Activated T-helper 1 cell treated with anti-CD3 and anti-CD28 coated beads, Interleukin-12 subunit alpha, Interleukin-12 subunit beta, Interleukin-2, Interleukin-4 antibody, amounts not matched to agents 30 ng/mL and 10 ng/mL and 1 ng/mL, durations not matched to agents 14 hours and 24 hours and 36 hours (primary cell): ENCODE results near the gene FRMD4A. TPM values are rescaled to one million over a fixed set of nuclear protein-coding genes. Genes with fewer than 3 reads are reported as not detected.

Experiments
- DNase-seq: peaks from one replicate; pipeline ENCODE4 v3.0.0; 2021; ENCODE audit warnings: low spot score
- H3K27ac Mint-ChIP-seq: one replicate; pipeline ENCODE4 v1.8.0; 2021; ENCODE audit warnings: mild to moderate bottlenecking, mixed read lengths
- H3K27me3 Mint-ChIP-seq: one replicate; pipeline ENCODE4 v1.8.0; 2022; ENCODE audit warnings: mild to moderate bottlenecking, moderate library complexity, mixed read lengths; ENCODE audit not compliant: insufficient read depth
- H3K36me3 Mint-ChIP-seq: one replicate; pipeline ENCODE4 v1.8.0; 2021; ENCODE audit warnings: low read depth, mixed read lengths
- H3K4me1 Mint-ChIP-seq: one replicate; pipeline ENCODE4 v1.8.0; 2021; ENCODE audit warnings: low read depth, mixed read lengths
- H3K4me3 Mint-ChIP-seq: one replicate; pipeline ENCODE4 v1.8.0; 2021; ENCODE audit warnings: mild to moderate bottlenecking, moderate library complexity, mixed read lengths
- H3K9me3 Mint-ChIP-seq: one replicate; pipeline ENCODE4 v1.8.0; 2021; ENCODE audit warnings: mixed read lengths
- intact Hi-C: fragments of 100-400 bp; cut with micrococcal nuclease; formaldehyde crosslinking; loops from one replicate; pipeline ENCODE4 v1.15.1; 2024
- total RNA-seq: library from RNA; stranded (reverse); gene quantifications from 2 replicates; pipeline ENCODE4 v1.2.3, GENCODE V29; 2022

The FRMD4A gene
- total RNA-seq, 1 donor from 2014 or later, result 0.31 TPM

DNA sequence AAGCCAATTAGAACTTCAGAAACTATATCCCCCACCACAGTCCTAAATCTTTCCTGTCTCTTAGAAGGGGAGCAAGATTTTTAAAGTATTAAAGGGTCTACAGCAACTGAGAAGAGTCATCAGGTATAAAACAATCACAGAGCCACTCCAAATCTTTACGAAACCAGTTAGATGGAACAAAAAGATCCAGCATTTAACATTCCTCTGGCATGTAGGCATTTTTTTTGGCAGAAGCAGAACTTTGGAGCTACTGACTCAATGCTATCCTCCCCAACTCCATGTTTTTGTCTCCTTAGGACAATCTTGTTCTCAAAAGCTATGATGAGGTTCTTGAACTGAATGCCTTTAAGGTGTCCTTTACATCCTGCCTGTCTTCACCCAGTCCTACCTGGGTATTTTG lies 410.7 kb downstream of the FRMD4A start:
- Mint-ChIP-seq H3K9me3 (no peaks in the 10 kb centered on the region), H3K27me3 (peaks cover 2% of the 10 kb centered on the region), H3K4me3 (no peak overlapping the region), H3K27ac (no peak overlapping the region), H3K36me3 (no peaks in the 10 kb centered on the region), H3K4me1 (no peaks in the 10 kb centered on the region)
- intact Hi-C loops, result no loop called here
- no peak for DNase-seq

DNA sequence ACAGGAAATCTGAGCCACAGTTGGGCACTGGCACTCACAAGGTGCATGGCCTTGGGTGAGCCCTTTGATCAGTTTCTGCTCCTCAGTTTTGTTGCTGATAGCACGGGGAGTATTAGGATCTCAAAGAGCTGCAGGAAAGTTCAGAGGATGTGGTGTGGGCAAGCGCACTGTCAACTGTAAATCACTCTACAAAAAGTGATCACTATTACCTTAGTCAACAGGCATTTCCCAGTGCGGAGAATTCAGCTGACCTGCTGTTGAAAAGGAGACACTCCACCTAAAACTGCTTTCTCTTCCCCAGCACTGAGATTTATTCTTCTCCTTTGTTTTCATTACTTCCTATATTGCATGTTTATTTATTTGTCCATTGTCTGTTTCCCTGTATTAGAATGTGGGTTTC lies 412.9 kb downstream of the FRMD4A start:
- no peaks in the 10 kb centered on the region for H3K4me1 Mint-ChIP-seq
- no peaks in the 10 kb centered on the region for H3K36me3 Mint-ChIP-seq
- intact Hi-C loops, result no loop called here

GRCh38 chr10:13916384-13916947 lies 414.3 kb downstream of the FRMD4A start:
- Mint-ChIP-seq H3K27ac (no peak overlapping the region), H3K4me3 (no peak overlapping the region), H3K4me1 (no peaks in the 10 kb centered on the region), H3K36me3 (no peaks in the 10 kb centered on the region), H3K27me3 (no peaks in the 10 kb centered on the region), H3K9me3 (no peaks in the 10 kb centered on the region)
- no peak for DNase-seq
- intact Hi-C loops, result no loop called here

More for the DNA sequence above, 412.9 kb downstream of the FRMD4A start:
- DNase-seq, result no peak
- H3K27me3 Mint-ChIP-seq, result peaks cover 2% of the 10 kb centered on the region
- no peaks in the 10 kb centered on the region for H3K9me3 Mint-ChIP-seq
- H3K4me3 Mint-ChIP-seq, result no peak overlapping the region
- no peak overlapping the region for H3K27ac Mint-ChIP-seq

DNA sequence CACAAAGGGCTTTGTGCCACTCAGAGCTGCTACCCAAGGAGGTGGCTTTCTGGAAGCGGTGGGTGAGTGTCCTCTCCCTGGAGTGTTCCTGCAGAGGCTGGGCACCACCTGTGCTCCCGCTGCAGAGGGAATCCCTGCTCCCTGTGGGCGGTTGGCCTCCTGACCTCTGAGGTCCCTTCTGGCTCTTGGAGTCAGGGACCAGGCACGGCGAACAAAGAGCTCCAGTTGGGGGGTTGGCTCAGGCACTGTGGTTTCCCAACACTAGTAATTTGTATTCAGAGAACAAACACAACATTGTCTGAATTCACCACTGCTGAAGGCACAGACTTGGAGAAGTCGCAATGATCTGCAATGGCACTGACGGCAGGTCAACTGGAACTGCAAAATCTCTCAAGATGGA lies 415.0 kb downstream of the FRMD4A start:
- no peak overlapping the region for H3K27ac Mint-ChIP-seq
- H3K4me3 Mint-ChIP-seq, result no peak overlapping the region
- no peaks in the 10 kb centered on the region for H3K27me3 Mint-ChIP-seq
- no peaks in the 10 kb centered on the region for H3K4me1 Mint-ChIP-seq
- H3K9me3 Mint-ChIP-seq, result no peaks in the 10 kb centered on the region
- no peaks in the 10 kb centered on the region for H3K36me3 Mint-ChIP-seq
- no peak for DNase-seq
- intact Hi-C loops, result no loop called here

DNA sequence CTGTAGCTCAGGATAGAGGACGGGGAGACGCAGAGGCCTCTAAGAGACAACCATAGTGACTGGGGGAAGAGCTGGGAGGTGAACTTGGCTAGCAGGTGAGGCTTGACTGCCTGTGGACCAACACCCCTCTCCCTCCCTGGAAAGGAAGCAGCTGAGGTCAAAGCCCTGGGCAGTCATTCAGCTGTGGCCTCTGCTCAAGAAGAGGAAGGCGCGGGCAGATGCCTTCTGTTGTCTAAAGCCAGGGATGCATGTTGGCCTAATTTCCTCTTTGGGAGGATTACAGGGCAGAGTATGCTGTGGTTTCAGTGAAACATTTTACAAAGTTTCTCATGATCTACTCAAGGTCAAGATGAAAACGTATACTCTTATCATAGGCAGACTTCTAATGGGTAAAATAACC lies 416.8 kb downstream of the FRMD4A start:
- Mint-ChIP-seq H3K27me3 (no peaks in the 10 kb centered on the region), H3K4me1 (no peaks in the 10 kb centered on the region), H3K36me3 (no peaks in the 10 kb centered on the region), H3K4me3 (no peak overlapping the region), H3K27ac (no peak overlapping the region), H3K9me3 (no peaks in the 10 kb centered on the region)
- intact Hi-C loops, result no loop called here
- no peak for DNase-seq

DNA sequence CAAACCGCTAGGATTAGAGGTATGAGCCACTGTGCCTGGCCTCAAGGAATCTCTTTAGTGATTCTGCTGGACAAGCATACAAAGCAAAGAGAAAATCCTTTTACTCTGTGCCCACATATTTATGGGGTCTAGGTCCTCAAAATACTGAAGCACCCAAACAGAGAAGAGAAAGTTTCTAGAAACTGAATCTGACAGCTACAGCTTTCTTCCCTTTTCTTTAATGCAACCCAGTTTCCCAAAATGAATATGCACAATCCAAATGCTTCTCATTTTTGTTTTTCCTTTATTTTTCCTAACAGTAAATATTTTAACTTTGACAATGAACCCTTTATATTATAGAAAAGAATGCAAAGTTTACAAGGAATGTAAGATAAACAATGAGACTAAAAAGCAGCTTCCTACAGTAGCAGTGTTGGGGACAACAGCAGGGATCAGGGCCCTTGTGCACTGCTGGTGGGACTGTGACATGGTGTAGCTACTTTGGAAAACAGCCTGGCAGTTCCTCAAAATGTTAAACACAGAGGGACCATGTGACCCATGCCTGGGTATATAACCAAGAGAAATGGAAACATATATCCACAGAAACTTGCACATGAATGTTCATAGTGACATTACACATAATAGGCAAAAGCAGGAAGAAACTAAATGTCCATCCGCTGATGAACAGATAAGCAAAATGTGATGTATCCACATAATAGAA lies 418.8 kb downstream of the FRMD4A start:
- Mint-ChIP-seq H3K27me3 (no peaks in the 10 kb centered on the region), H3K36me3 (no peaks in the 10 kb centered on the region)

DNA sequence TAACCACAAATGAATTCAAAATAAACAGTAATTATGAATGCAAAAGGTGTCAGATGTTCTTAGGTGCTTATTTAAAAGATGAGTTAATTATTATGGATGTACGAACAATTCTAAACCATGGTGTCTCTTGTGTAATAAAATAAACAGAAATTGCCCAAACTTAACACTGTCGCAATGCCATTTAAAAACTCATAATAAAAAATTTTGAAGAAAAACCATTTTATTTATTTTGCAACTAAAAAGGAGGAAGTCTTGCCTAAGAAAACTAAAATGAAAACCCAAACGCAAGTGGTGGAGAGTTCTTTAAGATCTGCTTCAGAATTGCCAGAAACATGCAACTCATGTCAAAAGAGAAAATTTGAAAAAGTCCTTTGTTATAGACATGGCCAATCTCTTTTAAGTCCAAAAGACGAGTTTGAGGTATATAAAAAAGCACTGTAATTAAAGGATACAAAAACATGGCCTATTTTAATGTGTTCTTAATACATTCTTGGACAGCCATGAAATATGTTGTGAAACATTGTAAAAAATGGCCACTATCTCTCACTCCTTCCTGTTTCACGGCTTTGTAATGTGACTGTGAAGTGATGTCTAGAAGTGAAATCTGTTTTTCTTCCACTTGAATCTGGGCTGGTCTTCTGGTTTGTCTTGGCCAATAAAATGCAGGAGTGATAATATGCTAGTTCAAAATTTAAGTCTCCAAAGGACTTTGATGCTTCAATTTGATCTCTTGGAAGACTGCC lies 421.0 kb downstream of the FRMD4A start:
- Mint-ChIP-seq H3K36me3 (no peaks in the 10 kb centered on the region), H3K4me1 (no peaks in the 10 kb centered on the region), H3K9me3 (no peaks in the 10 kb centered on the region), H3K27me3 (no peaks in the 10 kb centered on the region), H3K27ac (no peak overlapping the region), H3K4me3 (no peak overlapping the region)
- DNase-seq, result no peak
- intact Hi-C loops, result loop anchor here (5.0 kb wide), 1 partner anchor 1178 kb away; the partner anchor contains the start of gene ACBD7

More for the DNA sequence above, 418.8 kb downstream of the FRMD4A start:
- no peak overlapping the region for H3K27ac Mint-ChIP-seq
- H3K9me3 Mint-ChIP-seq, result no peaks in the 10 kb centered on the region
- DNase-seq, result no peak
- H3K4me3 Mint-ChIP-seq, result no peak overlapping the region
- no peaks in the 10 kb centered on the region for H3K4me1 Mint-ChIP-seq
- intact Hi-C loops, result no loop called here

- intact Hi-C loops, result loop anchor here (5.0 kb wide), 1 partner anchor 1179 kb away; the partner anchor contains the start of gene ACBD7
- Mint-ChIP-seq H3K27me3 (no peaks in the 10 kb centered on the region), H3K4me1 (no peaks in the 10 kb centered on the region), H3K4me3 (no peak overlapping the region), H3K27ac (no peak overlapping the region), H3K36me3 (no peaks in the 10 kb centered on the region), H3K9me3 (no peaks in the 10 kb centered on the region)
- no peak for DNase-seq
These were observed 422.2 kb downstream of the FRMD4A start for GRCh38 chr10:13908475-13908874.

GRCh38 chr10:13907570-13907969 lies 423.2 kb downstream of the FRMD4A start:
- no peak for DNase-seq
- no peak overlapping the region for H3K4me3 Mint-ChIP-seq
- intact Hi-C loops, result loop anchor here (5.0 kb wide), 1 partner anchor 1180 kb away; the partner anchor contains the start of gene ACBD7
- no peaks in the 10 kb centered on the region for H3K27me3 Mint-ChIP-seq
- H3K27ac Mint-ChIP-seq, result no peak overlapping the region
- no peaks in the 10 kb centered on the region for H3K9me3 Mint-ChIP-seq
- H3K36me3 Mint-ChIP-seq, result no peaks in the 10 kb centered on the region
- no peaks in the 10 kb centered on the region for H3K4me1 Mint-ChIP-seq

DNA sequence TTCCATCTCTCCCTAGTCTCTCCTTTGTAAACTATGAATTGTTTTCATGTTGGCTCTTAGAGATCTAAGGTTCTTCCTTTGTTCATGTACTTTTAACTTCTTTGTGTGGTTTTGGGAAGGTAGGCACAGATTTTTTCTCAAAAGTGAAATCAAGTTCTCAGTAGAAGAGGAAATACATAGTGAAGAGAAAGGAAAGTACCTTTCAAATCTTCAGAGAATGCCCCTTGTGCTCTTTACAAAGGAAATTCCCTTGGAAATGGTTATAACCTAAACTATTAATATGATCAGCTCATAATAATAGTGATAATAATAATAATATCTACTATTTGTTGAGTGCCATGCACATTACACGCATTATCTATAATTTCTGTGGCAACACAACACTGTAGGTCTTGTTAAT lies 425.4 kb downstream of the FRMD4A start:
- DNase-seq, result no peak
- Mint-ChIP-seq H3K4me3 (no peak overlapping the region), H3K27me3 (no peaks in the 10 kb centered on the region), H3K36me3 (no peaks in the 10 kb centered on the region), H3K27ac (no peak overlapping the region), H3K4me1 (no peaks in the 10 kb centered on the region), H3K9me3 (no peaks in the 10 kb centered on the region)
- intact Hi-C loops, result loop anchor here (5.0 kb wide), 1 partner anchor 1182 kb away; the partner anchor contains the start of gene ACBD7

GRCh38 chr10:13904064-13904463 lies 426.7 kb downstream of the FRMD4A start:
- Mint-ChIP-seq H3K4me3 (no peak overlapping the region), H3K4me1 (no peaks in the 10 kb centered on the region)
- intact Hi-C loops, result no loop called here

DNA sequence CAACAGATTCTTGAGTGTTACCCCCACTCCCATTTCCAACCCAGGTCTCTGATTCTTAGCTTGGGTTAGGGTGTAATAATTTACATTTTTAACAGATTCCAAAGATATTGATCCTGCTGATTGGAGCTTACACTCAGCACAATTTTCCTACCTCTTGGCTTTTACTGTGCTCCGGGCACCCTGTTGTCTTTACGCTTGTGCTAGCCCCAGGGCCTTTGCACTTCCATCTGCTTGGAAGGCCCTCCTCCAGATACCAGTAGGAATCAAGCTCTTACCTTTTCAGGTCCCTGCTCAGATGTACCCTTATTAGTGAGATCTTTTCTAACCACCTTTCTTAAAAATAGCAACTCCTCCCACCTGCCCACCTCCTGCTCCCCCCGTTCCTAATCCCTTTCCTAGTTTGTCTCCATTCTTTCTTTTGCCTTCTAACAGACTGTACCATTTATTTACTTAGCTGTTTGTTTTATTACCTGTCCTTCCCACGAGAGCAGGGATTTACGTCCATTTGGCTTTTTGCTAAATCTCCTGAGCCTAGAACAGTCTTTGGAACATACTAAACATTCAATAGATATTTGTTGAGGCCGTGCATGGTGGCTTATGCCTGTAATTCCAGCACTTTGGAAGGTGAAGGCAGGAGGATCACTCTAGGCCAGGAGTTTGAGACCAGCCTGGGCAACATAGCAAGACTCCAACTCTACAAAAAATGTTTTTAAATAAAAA lies 427.7 kb downstream of the FRMD4A start:
- H3K27me3 Mint-ChIP-seq, result no peaks in the 10 kb centered on the region
- H3K36me3 Mint-ChIP-seq, result no peaks in the 10 kb centered on the region
- intact Hi-C loops, result no loop called here
- no peaks in the 10 kb centered on the region for H3K4me1 Mint-ChIP-seq
- H3K27ac Mint-ChIP-seq, result no peak overlapping the region
- H3K4me3 Mint-ChIP-seq, result no peak overlapping the region
- no peak for DNase-seq
- H3K9me3 Mint-ChIP-seq, result no peaks in the 10 kb centered on the region

More at GRCh38 chr10:13904064-13904463, 426.7 kb downstream of the FRMD4A start:
- Mint-ChIP-seq H3K36me3 (no peaks in the 10 kb centered on the region), H3K9me3 (no peaks in the 10 kb centered on the region), H3K27ac (no peak overlapping the region), H3K27me3 (no peaks in the 10 kb centered on the region)
- DNase-seq, result no peak
